ENCODE measurements around the gene TKTL2.

DNA sequence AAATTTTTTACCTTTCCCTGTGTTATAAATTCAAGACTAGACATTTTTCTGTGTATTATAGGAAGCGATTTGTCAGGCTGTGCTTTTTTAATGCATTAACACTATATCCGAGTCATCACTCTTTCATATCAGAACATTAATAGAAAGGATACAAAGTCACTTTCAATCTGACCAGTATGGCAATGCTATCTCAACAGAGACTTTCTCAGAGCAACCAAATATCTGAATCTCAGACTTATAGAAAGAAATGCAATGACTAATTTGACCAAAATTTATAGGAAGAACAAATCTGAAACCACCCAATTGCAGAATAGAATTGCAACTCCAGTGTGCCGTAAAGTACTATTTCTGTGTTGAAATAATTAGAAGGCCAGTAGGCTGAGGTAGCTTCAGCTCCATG is 473 bp upstream of the TKTL2 start:
- TF ChIP-seq POLR2AphosphoS5 (IDR thresholded peaks at IDR 0.05) (no peak), POLR2A (IDR thresholded peaks at IDR 0.05) (no peak), EP300 (IDR thresholded peaks at IDR 0.05) (no peak)
- TF ChIP-seq, protein P1, sequence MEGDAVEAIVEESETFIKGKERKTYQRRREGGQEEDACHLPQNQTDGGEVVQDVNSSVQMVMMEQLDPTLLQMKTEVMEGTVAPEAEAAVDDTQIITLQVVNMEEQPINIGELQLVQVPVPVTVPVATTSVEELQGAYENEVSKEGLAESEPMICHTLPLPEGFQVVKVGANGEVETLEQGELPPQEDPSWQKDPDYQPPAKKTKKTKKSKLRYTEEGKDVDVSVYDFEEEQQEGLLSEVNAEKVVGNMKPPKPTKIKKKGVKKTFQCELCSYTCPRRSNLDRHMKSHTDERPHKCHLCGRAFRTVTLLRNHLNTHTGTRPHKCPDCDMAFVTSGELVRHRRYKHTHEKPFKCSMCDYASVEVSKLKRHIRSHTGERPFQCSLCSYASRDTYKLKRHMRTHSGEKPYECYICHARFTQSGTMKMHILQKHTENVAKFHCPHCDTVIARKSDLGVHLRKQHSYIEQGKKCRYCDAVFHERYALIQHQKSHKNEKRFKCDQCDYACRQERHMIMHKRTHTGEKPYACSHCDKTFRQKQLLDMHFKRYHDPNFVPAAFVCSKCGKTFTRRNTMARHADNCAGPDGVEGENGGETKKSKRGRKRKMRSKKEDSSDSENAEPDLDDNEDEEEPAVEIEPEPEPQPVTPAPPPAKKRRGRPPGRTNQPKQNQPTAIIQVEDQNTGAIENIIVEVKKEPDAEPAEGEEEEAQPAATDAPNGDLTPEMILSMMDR (IDR thresholded peaks at IDR 0.05) = no peak

Measured in gastroesophageal sphincter (tissue), 3 donors.